Right atrium auricular region (tissue), 2 donors: Measurements from ENCODE around the gene FOLR2. TPM values are rescaled to one million over a fixed set of nuclear protein-coding genes. Genes with fewer than 3 reads are reported as not detected.
"Not testable (repeated sequence)": the region's sequence is repeated elsewhere in the genome, so short reads cannot be mapped to it uniquely, and the experiment has no call there.

ENCODE experiments used
- DNase-seq: peaks from one replicate; pipeline ENCODE4 v3.0.0-alpha.2; 2019; ENCODE audit warnings: low spot score
- H3K27ac ChIP-seq, 2 donors: fragments of 200-600 bp; sonication (generic); 1 replicate in 1 of 2; 2 replicates in 1 of 2; pipeline ENCODE4 v1.5.1; 2016 to 2019
- H3K27me3 ChIP-seq, 2 donors: fragments of 200-600 bp; sonication (generic); one replicate each; pipeline versions ENCODE4 v1.5.1 to v1.6.0; 2017 to 2019
- H3K36me3 ChIP-seq: fragments of 200-600 bp; sonication (generic); one replicate; pipeline ENCODE4 v1.5.1; 2016
- H3K4me1 ChIP-seq, 2 donors: fragments of 200-600 bp; sonication (generic); one replicate each; pipeline versions ENCODE4 v1.5.1 to v1.6.0; 2017 to 2019
- H3K4me3 ChIP-seq, 2 donors: fragments of 200-600 bp; sonication (generic); 1 replicate in 1 of 2; 2 replicates in 1 of 2; pipeline ENCODE4 v1.5.1; 2017 to 2019; ENCODE audit warnings: mild to moderate bottlenecking in 1 of 2, moderate library complexity in 1 of 2
- H3K9me3 ChIP-seq, 2 donors: fragments of 200-600 bp; sonication (generic); one replicate each; pipeline ENCODE4 v1.5.1; 2019
- CTCF ChIP-seq, 2 donors: fragments of 200-600 bp; sonication (generic); IDR thresholded peaks; one replicate each; pipeline ENCODE4 v1.5.1; 2019; ENCODE audit warnings: antibody characterized with exemption in 2 of 2
- total RNA-seq, 2 donors: library from RNA; depleted of rRNA; stranded (reverse); fragments of >200 nt; gene quantifications; one replicate each; pipeline ENCODE4 v1.1.0, GENCODE V29; 2016

Gene FOLR2
- total RNA-seq, 2 donors from 2014 or later = 10.8 to 32.5 TPM

GRCh38 chr11:72259490-72259889 lies 42.9 kb downstream of the FOLR2 start:
- no peaks in the 10 kb centered on the region for H3K36me3 ChIP-seq
- no peak overlapping the region for H3K27ac ChIP-seq
- DNase-seq = no peak
- TF ChIP-seq CTCF (IDR thresholded peaks at IDR 0.05) = no peak
- H3K4me1 ChIP-seq = no peaks in the 10 kb centered on the region
- no peaks in the 10 kb centered on the region for H3K27me3 ChIP-seq
- H3K9me3 ChIP-seq = no peaks in the 10 kb centered on the region
- H3K4me3 ChIP-seq = no peak overlapping the region

- no peak for TF ChIP-seq CTCF (IDR thresholded peaks at IDR 0.05)
- H3K27me3 ChIP-seq = no peaks in the 10 kb centered on the region
- H3K27ac ChIP-seq = no peak overlapping the region
- H3K4me1 ChIP-seq = no peaks in the 10 kb centered on the region
- no peaks in the 10 kb centered on the region for H3K9me3 ChIP-seq
- H3K4me3 ChIP-seq = no peak overlapping the region
- DNase-seq = no peak
- H3K36me3 ChIP-seq = no peaks in the 10 kb centered on the region
Observed at GRCh38 chr11:72260574-72260973, 44.0 kb downstream of the FOLR2 start.

GRCh38 chr11:72263361-72263760 lies 46.8 kb downstream of the FOLR2 start:
- no peaks in the 10 kb centered on the region for H3K27me3 ChIP-seq
- H3K4me3 ChIP-seq = no peak overlapping the region
- H3K9me3 ChIP-seq = no peaks in the 10 kb centered on the region
- TF ChIP-seq CTCF (IDR thresholded peaks at IDR 0.05) = no peak
- no peaks in the 10 kb centered on the region for H3K36me3 ChIP-seq
- no peak for DNase-seq
- no peaks in the 10 kb centered on the region for H3K4me1 ChIP-seq
- no peak overlapping the region for H3K27ac ChIP-seq

- Histone ChIP-seq H3K4me3 (no peak overlapping the region), H3K4me1 (no peaks in the 10 kb centered on the region), H3K27ac (no peak overlapping the region), H3K9me3 (no peaks in the 10 kb centered on the region), H3K36me3 (no peaks in the 10 kb centered on the region), H3K27me3 (no peaks in the 10 kb centered on the region)
- no peak for TF ChIP-seq CTCF (IDR thresholded peaks at IDR 0.05)
- DNase-seq = no peak
Observed at GRCh38 chr11:72265951-72266350, 49.4 kb downstream of the FOLR2 start.

- H3K36me3 ChIP-seq, H3K9me3 ChIP-seq, H3K27ac ChIP-seq, H3K4me1 ChIP-seq, DNase-seq, H3K4me3 ChIP-seq, H3K27me3 ChIP-seq: not testable (repeated sequence)
Observed at GRCh38 chr11:72266960-72267359, 50.4 kb downstream of the FOLR2 start.

- no peak for TF ChIP-seq CTCF (IDR thresholded peaks at IDR 0.05)
- no peaks in the 10 kb centered on the region for H3K27me3 ChIP-seq
Observed at GRCh38 chr11:72267956-72268617, 51.5 kb downstream of the FOLR2 start.

More at GRCh38 chr11:72267956-72268617, 51.5 kb downstream of the FOLR2 start:
- Histone ChIP-seq H3K27ac (no peak overlapping the region), H3K4me3 (no peak overlapping the region), H3K9me3 (no peaks in the 10 kb centered on the region), H3K36me3 (no peaks in the 10 kb centered on the region), H3K4me1 (no peaks in the 10 kb centered on the region)
- no peak for DNase-seq

Other genes starting within 250 kb of the FOLR2 start
- gene IL18BP, start 217.9 kb upstream of the FOLR2 start, total RNA-seq = 1 to 10 TPM in 1 of 2 donors, under 1 TPM in 1; 0.59 to 3.0 TPM
- 100 to 1,000 TPM; 102 to 130 TPM for gene NUMA1, start 136.3 kb upstream of the FOLR2 start, total RNA-seq
- 1 to 10 TPM; 4.0 to 7.6 TPM for gene LRRC51, start 135.9 kb upstream of the FOLR2 start, total RNA-seq
- gene LAMTOR1, start 113.5 kb upstream of the FOLR2 start, total RNA-seq = 100 to 1,000 TPM; 103 to 117 TPM
- not detected for gene TOMT, start 110.9 kb upstream of the FOLR2 start, total RNA-seq
- 10 to 100 TPM; 26.4 to 30.0 TPM for gene ANAPC15, start 104.1 kb upstream of the FOLR2 start, total RNA-seq
- gene FOLR3, start 81.1 kb upstream of the FOLR2 start, total RNA-seq = not detected
- gene FOLR1, start 24.7 kb upstream of the FOLR2 start, total RNA-seq = not detected
- gene INPPL1, start 8.0 kb downstream of the FOLR2 start, total RNA-seq = 10 to 100 TPM; 68.8 to 84.5 TPM
- gene PHOX2A, start 27.4 kb downstream of the FOLR2 start, total RNA-seq = not detected
- gene CLPB, start 217.7 kb downstream of the FOLR2 start, total RNA-seq = 10 to 100 TPM; 14.0 to 23.2 TPM